ENCODE results near the gene ARID1A.
"Not testable (repeated sequence)": the region's sequence is repeated elsewhere in the genome, so short reads cannot be mapped to it uniquely, and the experiment has no call there.

- TF ChIP-seq POLR2A (IDR thresholded peaks at IDR 0.05) = not testable (repeated sequence)
- TF ChIP-seq CTCF (IDR thresholded peaks at IDR 0.05 in 4 of 5, conservative IDR thresholded peaks at IDR 0.05 in 1 of 5) = peak; percentile 35 to 75 (median 61)
Measured at GRCh38 chr1:26810105-26810504, 114.3 kb downstream of the ARID1A start.

All from gastrocnemius medialis (tissue), 4 donors.